Dedifferentiated amniotic fluid mesenchymal stem cell (primary cell): ENCODE data around the gene GPRC5C.

Experiments used
- DNase-seq: peaks from one replicate; pipeline ENCODE4 v3.0.0-alpha.2; 2016; ENCODE audit errors: extremely low spot score

GPRC5C gene

GRCh38 chr17:74432766-74433391 is 991 bp downstream of the GPRC5C start:
- DNase-seq, result no peak

- DNase-seq, result no peak
Observed at GRCh38 chr17:74433421-74434121, 1.7 kb downstream of the GPRC5C start.

GRCh38 chr17:74435775-74436359 is 4.0 kb downstream of the GPRC5C start:
- no peak for DNase-seq

DNA sequence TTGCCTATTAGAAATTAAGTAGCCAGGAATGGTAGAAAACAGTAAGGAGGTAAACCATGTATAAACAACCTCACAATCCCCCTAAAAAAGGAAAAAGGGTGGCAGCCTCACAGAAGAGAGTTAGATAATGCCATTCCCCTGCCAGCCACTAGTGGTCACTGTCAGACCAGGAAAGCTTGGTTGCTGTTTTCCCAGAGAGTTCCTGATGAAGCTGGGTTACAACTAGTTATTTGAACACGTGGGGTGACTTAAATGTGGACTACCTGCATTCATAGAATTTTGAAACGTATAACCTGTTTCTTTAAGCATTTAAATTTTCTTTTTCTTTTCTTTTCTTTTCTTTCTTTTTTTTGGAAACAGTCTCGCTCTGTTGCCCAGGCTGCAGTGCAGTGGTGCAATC is 5.8 kb downstream of the GPRC5C start:
- no peak for DNase-seq

- no peak for DNase-seq
Observed at GRCh38 chr17:74439691-74440567, 8.0 kb downstream of the GPRC5C start.

GRCh38 chr17:74441537-74441936 is 9.6 kb downstream of the GPRC5C start:
- DNase-seq, result no peak

DNA sequence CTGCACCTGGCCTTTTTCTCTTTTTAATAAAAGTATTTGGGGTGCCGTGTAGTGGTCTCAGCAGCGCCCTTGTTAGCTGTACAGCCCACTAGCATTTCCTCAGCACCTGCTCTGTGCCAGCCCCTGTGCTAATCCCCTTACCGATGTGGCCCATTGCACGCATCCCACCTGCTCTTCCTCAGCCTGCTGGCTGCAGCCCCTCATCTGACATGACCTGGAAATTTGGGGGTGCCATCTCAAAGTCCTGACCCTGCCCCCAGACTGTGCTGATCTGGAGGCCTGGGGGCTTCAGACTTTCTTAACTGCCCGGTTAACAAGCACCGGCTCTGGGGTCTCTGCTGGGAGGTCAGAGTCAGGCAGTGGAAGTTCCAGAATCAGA is 10.4 kb downstream of the GPRC5C start:
- DNase-seq, result no peak

DNA sequence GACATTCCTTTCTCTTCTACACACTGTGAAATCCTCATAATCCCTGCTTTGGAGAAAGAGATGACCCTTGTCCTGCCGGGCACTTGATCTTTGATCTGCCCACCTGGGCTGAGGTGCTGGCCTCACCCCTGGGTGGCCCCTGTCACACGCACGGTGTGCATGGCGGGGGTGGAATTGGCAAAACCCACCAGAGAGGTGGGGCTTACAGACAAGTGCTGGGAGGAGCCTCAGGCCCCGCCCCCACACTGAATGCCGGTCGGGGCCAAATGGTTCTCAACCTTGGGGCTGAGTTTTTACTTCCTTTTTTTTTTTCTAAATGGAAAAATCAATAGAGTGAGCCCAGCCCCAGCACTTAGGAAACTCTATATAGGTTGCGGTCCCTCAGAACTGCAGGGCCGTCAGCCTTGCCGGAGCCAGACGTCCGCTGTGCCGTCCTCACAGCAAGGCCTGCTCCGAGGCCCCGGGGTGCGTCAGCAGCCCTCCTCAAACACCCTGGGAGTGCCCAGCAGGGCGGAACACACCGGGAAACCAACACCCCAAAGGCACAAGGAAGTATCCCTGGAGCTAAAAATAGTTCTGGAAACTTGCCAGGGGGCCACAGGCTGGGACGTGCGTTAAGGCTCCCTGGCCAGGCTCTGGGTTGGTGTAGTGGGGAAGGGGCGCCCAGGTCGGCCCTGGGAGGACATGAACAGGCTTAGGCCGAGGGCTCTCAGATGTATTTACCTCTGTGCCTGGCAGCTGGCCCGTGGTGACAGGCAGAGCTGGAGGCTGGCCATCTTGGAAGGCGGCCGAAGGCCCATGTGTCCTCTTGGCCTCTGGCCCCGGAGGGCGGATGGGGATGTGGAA is 11.0 kb downstream of the GPRC5C start:
- DNase-seq, result no peak

DNA sequence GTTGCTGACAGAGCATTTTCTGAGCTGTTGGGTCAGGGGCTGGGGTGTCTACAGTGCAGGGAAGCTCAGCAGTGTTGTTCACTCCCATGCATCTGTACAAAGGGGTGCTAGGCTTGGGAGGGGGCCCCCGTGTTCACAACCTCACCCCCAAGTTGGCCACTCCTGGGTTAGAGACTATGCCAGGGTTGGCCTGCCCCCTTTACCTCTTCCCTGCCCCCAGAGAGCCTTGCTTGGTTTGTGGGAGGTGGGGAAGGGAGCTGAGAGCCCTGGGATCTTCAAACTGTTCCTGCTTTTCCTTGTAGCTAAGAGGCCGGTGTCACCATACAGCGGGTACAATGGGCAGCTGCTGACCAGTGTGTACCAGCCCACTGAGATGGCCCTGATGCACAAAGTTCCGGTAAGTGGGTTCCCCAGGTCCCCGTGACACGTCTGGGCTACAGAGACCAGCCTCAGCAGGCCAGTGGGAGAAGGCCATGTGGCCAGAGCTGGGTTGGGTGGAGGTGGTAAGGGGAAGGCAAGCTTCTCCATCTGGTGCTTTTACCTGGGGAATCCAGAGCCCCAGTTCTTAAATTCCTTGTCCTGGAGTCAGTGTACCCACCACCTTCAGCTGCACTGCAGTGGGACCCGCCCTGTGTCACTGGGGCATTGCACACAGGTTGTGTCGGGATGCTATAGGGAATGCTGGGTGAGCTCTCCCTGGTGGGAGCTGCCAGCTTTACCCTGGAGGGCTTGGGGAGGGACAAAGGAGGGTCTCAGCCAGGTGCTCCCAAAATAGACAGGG is 11.8 kb downstream of the GPRC5C start:
- no peak for DNase-seq

GRCh38 chr17:74444406-74444805 is 12.5 kb downstream of the GPRC5C start:
- DNase-seq, result no peak

GRCh38 chr17:74445158-74445557 is 13.3 kb downstream of the GPRC5C start:
- DNase-seq, result no peak

DNA sequence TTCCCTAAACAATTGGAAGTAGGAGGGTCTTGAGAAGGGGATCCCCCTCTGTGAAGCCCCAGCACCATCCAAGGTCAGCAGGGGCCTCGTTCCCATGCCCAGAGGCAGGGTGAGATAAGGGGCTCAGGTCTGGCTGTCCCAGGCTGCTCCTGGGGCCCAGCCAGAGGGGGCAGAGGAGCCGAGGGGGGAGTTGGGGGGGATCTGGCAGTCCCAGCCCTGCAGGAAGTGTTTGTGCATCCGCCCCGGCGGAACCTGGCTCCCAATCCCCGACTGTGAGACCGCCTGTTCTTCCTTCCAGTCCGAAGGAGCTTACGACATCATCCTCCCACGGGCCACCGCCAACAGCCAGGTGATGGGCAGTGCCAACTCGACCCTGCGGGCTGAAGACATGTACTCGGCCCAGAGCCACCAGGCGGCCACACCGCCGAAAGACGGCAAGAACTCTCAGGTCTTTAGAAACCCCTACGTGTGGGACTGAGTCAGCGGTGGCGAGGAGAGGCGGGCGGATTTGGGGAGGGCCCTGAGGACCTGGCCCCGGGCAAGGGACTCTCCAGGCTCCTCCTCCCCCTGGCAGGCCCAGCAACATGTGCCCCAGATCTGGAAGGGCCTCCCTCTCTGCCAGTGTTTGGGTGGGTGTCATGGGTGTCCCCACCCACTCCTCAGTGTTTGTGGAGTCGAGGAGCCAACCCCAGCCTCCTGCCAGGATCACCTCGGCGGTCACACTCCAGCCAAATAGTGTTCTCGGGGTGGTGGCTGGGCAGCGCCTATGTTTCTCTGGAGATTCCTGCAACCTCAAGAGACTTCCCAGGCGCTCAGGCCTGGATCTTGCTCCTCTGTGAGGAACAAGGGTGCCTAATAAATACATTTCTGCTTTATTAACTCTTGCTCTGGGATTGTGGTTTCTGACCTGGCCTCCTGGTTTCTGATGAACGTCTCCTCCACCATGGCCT is 14.9 kb downstream of the GPRC5C start:
- DNase-seq, result no peak

DNA sequence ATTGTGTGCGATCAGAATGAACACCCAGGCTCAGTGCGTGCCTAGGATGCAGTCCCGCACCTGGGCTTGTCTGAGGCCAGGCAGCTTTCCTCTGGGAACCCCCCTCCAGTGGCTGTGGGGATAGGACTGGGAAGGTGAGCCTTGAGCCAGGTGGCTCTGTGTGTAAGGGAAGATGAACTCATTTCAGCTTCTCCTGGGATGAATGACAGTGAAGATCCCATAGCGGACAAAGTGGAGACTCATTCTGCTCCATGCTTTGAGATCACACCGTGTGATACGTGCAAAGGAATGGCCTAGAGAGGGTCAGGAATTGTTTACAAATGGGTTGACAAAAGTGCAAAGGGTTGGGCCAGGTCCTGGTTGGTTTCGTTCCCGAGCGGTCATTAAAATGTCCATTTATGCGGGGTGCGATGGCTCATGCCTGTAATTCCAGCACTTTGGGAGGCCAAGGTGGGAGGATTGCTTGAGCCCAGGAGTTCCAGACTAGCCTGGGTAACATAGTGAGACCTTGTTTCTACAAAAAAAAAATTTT is 15.8 kb downstream of the GPRC5C start:
- no peak for DNase-seq

DNA sequence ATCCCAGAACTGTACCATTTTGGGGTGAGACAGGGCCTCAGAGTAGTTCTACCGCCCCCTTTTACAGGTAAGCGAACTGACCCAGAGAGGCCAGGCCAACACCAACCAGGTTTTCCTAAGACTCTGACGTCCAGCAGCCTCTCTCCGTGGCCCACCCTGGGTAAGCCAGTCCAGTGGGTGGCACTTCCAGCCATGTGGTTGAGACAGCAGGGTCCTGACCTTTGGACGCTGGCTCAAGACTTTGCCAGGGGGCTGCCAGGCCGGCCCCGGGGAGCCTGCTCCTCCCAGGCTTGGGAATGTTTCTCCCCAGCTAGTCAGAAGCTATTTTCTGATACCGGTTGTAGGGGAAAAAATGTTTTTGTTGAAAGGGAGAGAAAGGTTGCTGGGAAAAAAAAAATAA is 16.9 kb downstream of the GPRC5C start:
- DNase-seq, result no peak

- DNase-seq, result no peak
Observed at GRCh38 chr17:74449306-74449705, 17.4 kb downstream of the GPRC5C start.

GRCh38 chr17:74449773-74450172 is 17.9 kb downstream of the GPRC5C start:
- DNase-seq, result no peak

- DNase-seq, result no peak
Observed at GRCh38 chr17:74450231-74450630, 18.3 kb downstream of the GPRC5C start.

GRCh38 chr17:74450925-74451403 is 19.1 kb downstream of the GPRC5C start:
- no peak for DNase-seq

DNA sequence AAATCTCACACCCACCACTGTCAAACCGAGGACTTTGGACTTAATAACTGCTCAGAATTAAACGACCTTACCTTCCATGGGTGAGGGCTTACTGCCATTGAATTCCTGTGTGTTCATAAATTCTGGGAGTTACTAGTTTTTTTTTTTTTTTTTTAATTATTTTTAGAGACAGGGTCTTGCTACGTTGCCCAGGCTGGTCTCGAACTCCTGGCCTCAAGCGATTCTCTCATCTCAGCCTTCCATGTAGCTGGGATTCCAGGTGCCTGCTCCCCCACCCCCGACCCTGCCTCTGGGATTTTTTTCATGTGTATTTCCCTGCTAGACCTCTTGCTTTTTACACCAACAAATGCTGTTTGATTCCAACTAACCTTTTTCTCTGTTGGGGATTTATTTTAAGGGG is 19.7 kb downstream of the GPRC5C start:
- DNase-seq, result no peak
